Smooth muscle cell (in vitro differentiated cells): ENCODE measurements around the gene GPRC5A. TPM values are rescaled to one million over a fixed set of nuclear protein-coding genes. Genes with fewer than 3 reads are reported as not detected.

ENCODE experiments used
- DNase-seq: peaks from one replicate; lab custom pipeline; 2025; ENCODE audit not compliant: unreplicated experiment; lab: John Stamatoyannopoulos, UW
- H2AFZ ChIP-seq: fragments of 200-600 bp; sonication (generic); 2 replicates; pipeline ENCODE4 v1.6.0; 2016; ENCODE audit warnings: antibody characterized with exemption, low read depth, mild to moderate bottlenecking
- H3F3A ChIP-seq: fragments of 200-600 bp; sonication (generic); 2 replicates; pipeline ENCODE4 v1.6.0; 2017; ENCODE audit warnings: antibody characterized with exemption, low read depth
- H3K27ac ChIP-seq: fragments of 200-600 bp; sonication (generic); 2 replicates; pipeline ENCODE4 v1.5.1; 2016; ENCODE audit warnings: low read depth, mild to moderate bottlenecking
- H3K27me3 ChIP-seq: fragments of 200-600 bp; sonication (generic); 2 replicates; pipeline ENCODE4 v1.6.1; 2016; ENCODE audit warnings: low read depth, mild to moderate bottlenecking
- H3K36me3 ChIP-seq: fragments of 200-600 bp; sonication (generic); 2 replicates; pipeline ENCODE4 v1.5.1; 2016; ENCODE audit warnings: low read depth
- H3K4me1 ChIP-seq: fragments of 200-600 bp; sonication (generic); 2 replicates; pipeline ENCODE4 v1.5.1; 2016; ENCODE audit warnings: low read depth
- H3K4me2 ChIP-seq: fragments of 200-600 bp; sonication (generic); 2 replicates; pipeline ENCODE4 v1.6.0; 2016; ENCODE audit warnings: mild to moderate bottlenecking
- H3K4me3 ChIP-seq: fragments of 200-600 bp; sonication (generic); 2 replicates; pipeline ENCODE4 v1.5.1; 2016; ENCODE audit warnings: mild to moderate bottlenecking
- H3K79me2 ChIP-seq: fragments of 200-600 bp; sonication (generic); 2 replicates; pipeline ENCODE4 v1.6.0; 2016; ENCODE audit warnings: low read depth, mild to moderate bottlenecking
- H3K9ac ChIP-seq: fragments of 200-600 bp; sonication (generic); 2 replicates; pipeline ENCODE4 v1.6.0; 2016; ENCODE audit warnings: low read depth
- H3K9me3 ChIP-seq: fragments of 200-600 bp; sonication (generic); replicated peaks from 2 replicates; pipeline ENCODE4 v1.5.1; 2016; ENCODE audit warnings: low read depth
- H4K20me1 ChIP-seq: fragments of 200-600 bp; sonication (generic); 2 replicates; pipeline ENCODE4 v1.6.0; 2016; ENCODE audit warnings: low read depth
- CTCF ChIP-seq: fragments of 200-600 bp; sonication (generic); IDR thresholded peaks from 2 replicates; pipeline ENCODE4 v1.5.1; 2017; ENCODE audit warnings: borderline replicate concordance, mild to moderate bottlenecking, antibody characterized with exemption; ENCODE audit not compliant: insufficient read depth, poor library complexity, severe bottlenecking
- WGBS: methylation state at CpG from one replicate; pipeline ENCODE4 v1.1.7; 2016; ENCODE audit warnings: low lambda C conversion rate; 5-methylcytosine and 5-hydroxymethylcytosine counted together
- polyA plus RNA-seq: library from polyadenylated mRNA; unstranded; fragments of >200 nt; fragmentation: Nextera tagmentation; extraction: Ambion mirVana; gene quantifications from 2 replicates; pipeline ENCODE4 v1.2.1, GENCODE V29; 2016
- total RNA-seq: library from RNA; depleted of rRNA; stranded (reverse); fragments of >200 nt; gene quantifications from 2 replicates; pipeline ENCODE4 v1.2.3, GENCODE V29; 2014

Gene GPRC5A
- total and polyA plus RNA-seq, 2 experiments from 2014 or later, result 13.6 to 39.2 TPM

DNA sequence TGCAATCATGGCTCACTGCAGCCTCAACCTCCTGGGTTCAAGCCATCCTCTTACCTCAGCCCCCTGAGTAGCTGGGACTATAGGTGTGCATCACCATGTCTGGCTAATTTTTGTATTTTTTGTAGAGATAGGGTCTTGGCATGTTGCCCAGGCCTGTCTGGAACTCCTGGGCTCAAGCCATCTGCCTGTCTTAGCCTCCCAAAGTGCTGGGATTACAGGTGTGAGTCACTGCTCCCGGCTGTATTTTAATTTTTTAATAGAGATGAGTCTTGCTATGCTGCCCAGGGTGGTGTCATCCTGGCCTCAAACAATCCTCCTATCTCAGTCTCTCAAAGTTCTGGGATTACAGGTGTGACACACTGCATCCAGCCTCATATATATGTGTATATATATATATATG lies 31.7 kb upstream of the GPRC5A start:
- H2AFZ ChIP-seq, result no peak overlapping the region
- no peak overlapping the region for H3K27ac ChIP-seq
- no peaks in the 10 kb centered on the region for H4K20me1 ChIP-seq
- no peak for DNase-seq
- no peak overlapping the region for H3K4me2 ChIP-seq
- no peaks in the 10 kb centered on the region for H3K27me3 ChIP-seq
- no peaks in the 10 kb centered on the region for H3K9me3 ChIP-seq
- H3F3A ChIP-seq, result no peaks in the 10 kb centered on the region
- H3K36me3 ChIP-seq, result no peaks in the 10 kb centered on the region
- no peaks in the 10 kb centered on the region for H3K79me2 ChIP-seq
- H3K4me1 ChIP-seq, result no peaks in the 10 kb centered on the region
- 50% methylated on average over 1 of the region's 1 CpG for WGBS
- no peak for TF ChIP-seq CTCF
- H3K4me3 ChIP-seq, result no peak overlapping the region
- H3K9ac ChIP-seq, result no peak overlapping the region

GRCh38 chr12:12864243-12864642 lies 27.1 kb upstream of the GPRC5A start:
- no peak for DNase-seq
- H3K36me3 ChIP-seq, result no peaks in the 10 kb centered on the region
- no peak overlapping the region for H3K4me2 ChIP-seq
- no peaks in the 10 kb centered on the region for H3F3A ChIP-seq
- no peak overlapping the region for H3K27ac ChIP-seq
- H3K4me3 ChIP-seq, result no peak overlapping the region
- WGBS, result 98% methylated on average over 2 of the region's 2 CpGs
- no peaks in the 10 kb centered on the region for H3K9me3 ChIP-seq
- no peak overlapping the region for H2AFZ ChIP-seq
- H3K9ac ChIP-seq, result no peak overlapping the region
- no peaks in the 10 kb centered on the region for H3K27me3 ChIP-seq
- H4K20me1 ChIP-seq, result no peaks in the 10 kb centered on the region
- TF ChIP-seq CTCF, result no peak
- no peaks in the 10 kb centered on the region for H3K79me2 ChIP-seq
- no peaks in the 10 kb centered on the region for H3K4me1 ChIP-seq

- H3K79me2 ChIP-seq, result no peaks in the 10 kb centered on the region
- no peak overlapping the region for H3K9ac ChIP-seq
- H3K9me3 ChIP-seq, result no peaks in the 10 kb centered on the region
- no peak for TF ChIP-seq CTCF
- no peak overlapping the region for H2AFZ ChIP-seq
- H4K20me1 ChIP-seq, result no peaks in the 10 kb centered on the region
- H3F3A ChIP-seq, result peaks cover 8% of the 10 kb centered on the region
- H3K36me3 ChIP-seq, result no peaks in the 10 kb centered on the region
- H3K4me2 ChIP-seq, result no peak overlapping the region
- H3K27me3 ChIP-seq, result no peaks in the 10 kb centered on the region
- no peak overlapping the region for H3K4me3 ChIP-seq
- no peak for DNase-seq
- WGBS, result 94% methylated on average over 3 of the region's 3 CpGs
- no peak overlapping the region for H3K27ac ChIP-seq
- peaks cover 12% of the 10 kb centered on the region for H3K4me1 ChIP-seq
Observed at GRCh38 chr12:12868477-12869235, 22.7 kb upstream of the GPRC5A start.

DNA sequence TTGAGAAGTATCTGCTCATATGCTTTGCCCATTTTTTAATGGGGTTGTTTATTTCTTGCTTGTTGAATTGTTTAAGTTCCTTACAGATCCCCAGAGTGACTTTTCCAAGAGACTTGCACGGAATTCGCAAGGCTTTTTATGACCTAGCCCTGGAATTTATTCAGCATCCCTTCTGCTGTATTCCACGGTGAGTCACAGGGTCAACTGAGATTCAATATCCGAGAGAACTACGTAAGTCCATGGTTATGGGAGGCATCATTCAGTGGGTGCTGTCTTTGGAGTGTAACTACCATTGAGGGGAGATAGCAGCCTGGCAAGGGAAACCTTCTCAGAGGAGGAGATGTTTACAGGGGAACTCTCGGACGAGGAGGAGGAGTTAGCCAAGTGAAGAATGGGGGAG lies 20.9 kb upstream of the GPRC5A start:
- H4K20me1 ChIP-seq, result no peaks in the 10 kb centered on the region
- H3K27ac ChIP-seq, result peak overlapping the region; percentile 74
- no peak for TF ChIP-seq CTCF
- no peak overlapping the region for H3K9ac ChIP-seq
- no peaks in the 10 kb centered on the region for H3K9me3 ChIP-seq
- H3K4me2 ChIP-seq, result peak overlapping the region; percentile 10
- H3F3A ChIP-seq, result peaks cover 14% of the 10 kb centered on the region
- DNase-seq, result no peak
- no peaks in the 10 kb centered on the region for H3K79me2 ChIP-seq
- no peak overlapping the region for H2AFZ ChIP-seq
- 12% methylated on average over 7 of the region's 7 CpGs for WGBS
- H3K27me3 ChIP-seq, result no peaks in the 10 kb centered on the region
- H3K4me3 ChIP-seq, result no peak overlapping the region
- no peaks in the 10 kb centered on the region for H3K36me3 ChIP-seq
- peaks cover 12% of the 10 kb centered on the region for H3K4me1 ChIP-seq
